Neural cell (in vitro differentiated cells): ENCODE measurements around the gene TPSB2.
"Not testable (repeated sequence)": the region's sequence is repeated elsewhere in the genome, so short reads cannot be mapped to it uniquely, and the experiment has no call there.

Experiments used
- EP300 ChIP-seq: fragments of 450-650 bp; conservative IDR thresholded peaks from 2 replicates; pipeline ENCODE4 v1.6.1; 2014; ENCODE audit warnings: antibody characterized with exemption, mild to moderate bottlenecking, moderate library complexity; ENCODE audit not compliant: poor library complexity, severe bottlenecking
- EZH2 ChIP-seq: fragments of 200-600, 300-800 bp; shearing (Covaris generic), sonication (generic); IDR thresholded peaks from 2 replicates; pipeline ENCODE4 v1.6.1; 2014; ENCODE audit warnings: antibody characterized with exemption, low read length, borderline replicate concordance, mild to moderate bottlenecking; ENCODE audit not compliant: insufficient read depth, poor library complexity, severe bottlenecking
- POLR2AphosphoS5 ChIP-seq: IDR thresholded peaks from 2 replicates; pipeline ENCODE4 v1.6.1; 2012
- TF ChIP-seq, protein P1 (sequence below): fragments of 450-650 bp; IDR thresholded peaks from 2 replicates; pipeline ENCODE4 v1.5.1; 2014; ENCODE audit warnings: antibody characterized with exemption, mild to moderate bottlenecking, moderate library complexity; ENCODE audit not compliant: poor library complexity, severe bottlenecking
- TF ChIP-seq, protein P2 (sequence below): IDR thresholded peaks from 2 replicates; pipeline ENCODE4 v1.6.1; 2012; ENCODE audit warnings: borderline replicate concordance

DNA sequence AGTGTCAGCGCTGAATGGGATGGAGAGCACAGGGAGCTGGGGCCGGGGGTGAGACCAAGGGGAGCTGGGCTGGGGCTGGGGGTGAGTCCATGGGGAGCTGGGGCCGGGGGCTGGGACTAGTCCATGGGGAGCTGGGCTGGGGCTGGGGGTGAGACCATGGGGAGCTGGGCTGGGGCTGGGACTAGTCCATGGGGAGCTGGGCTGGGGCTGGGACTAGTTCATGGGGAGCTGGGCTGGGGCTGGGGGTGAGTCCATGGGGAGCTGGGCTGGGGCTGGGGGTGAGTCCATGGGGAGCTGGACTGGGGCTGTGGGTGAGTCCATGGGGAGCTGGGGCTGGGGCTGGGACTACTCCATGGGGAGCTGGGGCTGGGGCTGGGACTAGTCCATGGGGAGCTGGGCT, 24.8 kb upstream of the TPSB2 start:
- TF ChIP-seq, protein P1, sequence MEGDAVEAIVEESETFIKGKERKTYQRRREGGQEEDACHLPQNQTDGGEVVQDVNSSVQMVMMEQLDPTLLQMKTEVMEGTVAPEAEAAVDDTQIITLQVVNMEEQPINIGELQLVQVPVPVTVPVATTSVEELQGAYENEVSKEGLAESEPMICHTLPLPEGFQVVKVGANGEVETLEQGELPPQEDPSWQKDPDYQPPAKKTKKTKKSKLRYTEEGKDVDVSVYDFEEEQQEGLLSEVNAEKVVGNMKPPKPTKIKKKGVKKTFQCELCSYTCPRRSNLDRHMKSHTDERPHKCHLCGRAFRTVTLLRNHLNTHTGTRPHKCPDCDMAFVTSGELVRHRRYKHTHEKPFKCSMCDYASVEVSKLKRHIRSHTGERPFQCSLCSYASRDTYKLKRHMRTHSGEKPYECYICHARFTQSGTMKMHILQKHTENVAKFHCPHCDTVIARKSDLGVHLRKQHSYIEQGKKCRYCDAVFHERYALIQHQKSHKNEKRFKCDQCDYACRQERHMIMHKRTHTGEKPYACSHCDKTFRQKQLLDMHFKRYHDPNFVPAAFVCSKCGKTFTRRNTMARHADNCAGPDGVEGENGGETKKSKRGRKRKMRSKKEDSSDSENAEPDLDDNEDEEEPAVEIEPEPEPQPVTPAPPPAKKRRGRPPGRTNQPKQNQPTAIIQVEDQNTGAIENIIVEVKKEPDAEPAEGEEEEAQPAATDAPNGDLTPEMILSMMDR: not testable (repeated sequence)
- not testable (repeated sequence) for TF ChIP-seq POLR2AphosphoS5, EZH2, EP300
- TF ChIP-seq, protein P2, sequence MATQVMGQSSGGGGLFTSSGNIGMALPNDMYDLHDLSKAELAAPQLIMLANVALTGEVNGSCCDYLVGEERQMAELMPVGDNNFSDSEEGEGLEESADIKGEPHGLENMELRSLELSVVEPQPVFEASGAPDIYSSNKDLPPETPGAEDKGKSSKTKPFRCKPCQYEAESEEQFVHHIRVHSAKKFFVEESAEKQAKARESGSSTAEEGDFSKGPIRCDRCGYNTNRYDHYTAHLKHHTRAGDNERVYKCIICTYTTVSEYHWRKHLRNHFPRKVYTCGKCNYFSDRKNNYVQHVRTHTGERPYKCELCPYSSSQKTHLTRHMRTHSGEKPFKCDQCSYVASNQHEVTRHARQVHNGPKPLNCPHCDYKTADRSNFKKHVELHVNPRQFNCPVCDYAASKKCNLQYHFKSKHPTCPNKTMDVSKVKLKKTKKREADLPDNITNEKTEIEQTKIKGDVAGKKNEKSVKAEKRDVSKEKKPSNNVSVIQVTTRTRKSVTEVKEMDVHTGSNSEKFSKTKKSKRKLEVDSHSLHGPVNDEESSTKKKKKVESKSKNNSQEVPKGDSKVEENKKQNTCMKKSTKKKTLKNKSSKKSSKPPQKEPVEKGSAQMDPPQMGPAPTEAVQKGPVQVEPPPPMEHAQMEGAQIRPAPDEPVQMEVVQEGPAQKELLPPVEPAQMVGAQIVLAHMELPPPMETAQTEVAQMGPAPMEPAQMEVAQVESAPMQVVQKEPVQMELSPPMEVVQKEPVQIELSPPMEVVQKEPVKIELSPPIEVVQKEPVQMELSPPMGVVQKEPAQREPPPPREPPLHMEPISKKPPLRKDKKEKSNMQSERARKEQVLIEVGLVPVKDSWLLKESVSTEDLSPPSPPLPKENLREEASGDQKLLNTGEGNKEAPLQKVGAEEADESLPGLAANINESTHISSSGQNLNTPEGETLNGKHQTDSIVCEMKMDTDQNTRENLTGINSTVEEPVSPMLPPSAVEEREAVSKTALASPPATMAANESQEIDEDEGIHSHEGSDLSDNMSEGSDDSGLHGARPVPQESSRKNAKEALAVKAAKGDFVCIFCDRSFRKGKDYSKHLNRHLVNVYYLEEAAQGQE: not testable (repeated sequence)
